IPS DF 4.7 (cell line): ENCODE measurements around the gene CAGE1.
"Not testable (repeated sequence)": the region's sequence is repeated elsewhere in the genome, so short reads cannot be mapped to it uniquely, and the experiment has no call there.

Source experiments
- DNase-seq: peaks from one replicate; pipeline ENCODE4 v3.0.0-alpha.2; 2013; ENCODE audit warnings: low spot score; ENCODE audit errors: extremely low read depth

Gene CAGE1

DNA sequence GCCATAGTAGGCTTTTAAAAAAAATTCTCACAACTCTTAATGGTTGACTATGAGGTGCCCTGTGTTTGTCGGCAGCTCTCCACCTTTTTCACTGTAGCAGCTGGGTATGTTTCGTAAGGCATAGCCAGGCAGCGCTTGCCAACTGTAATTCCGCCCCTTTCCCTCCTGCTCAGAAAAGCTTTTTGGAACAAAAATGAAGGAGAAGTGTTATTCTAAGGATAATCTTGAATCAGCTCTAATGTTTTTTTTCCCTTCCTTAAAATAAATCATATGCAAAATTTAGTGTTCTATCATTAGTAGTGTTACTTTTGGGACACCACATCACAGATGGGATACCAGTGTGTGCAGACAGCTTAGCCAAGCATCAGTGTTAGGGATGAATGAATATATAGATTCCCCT, 21.3 kb upstream of the CAGE1 start:
- no peak for DNase-seq

DNA sequence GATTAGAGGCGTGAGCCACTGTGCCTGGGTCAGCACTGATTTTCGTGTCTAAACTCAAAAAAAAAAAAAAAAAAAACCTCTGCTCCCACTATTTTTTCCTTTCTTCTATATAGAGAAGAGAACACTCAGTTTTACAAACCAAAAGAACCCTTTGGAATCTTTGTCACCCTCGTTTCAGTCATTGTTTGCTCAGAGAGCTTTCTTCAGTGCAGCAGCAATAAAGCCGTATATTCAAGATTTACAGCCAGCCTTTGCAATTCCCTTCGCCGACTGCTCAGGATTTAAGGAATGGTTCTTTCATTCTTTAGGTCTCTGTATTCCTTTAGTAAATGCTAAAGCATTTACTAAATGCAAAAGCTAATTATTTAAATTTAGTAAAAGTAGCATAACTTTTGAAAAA, 20.2 kb upstream of the CAGE1 start:
- DNase-seq, result no peak

DNA sequence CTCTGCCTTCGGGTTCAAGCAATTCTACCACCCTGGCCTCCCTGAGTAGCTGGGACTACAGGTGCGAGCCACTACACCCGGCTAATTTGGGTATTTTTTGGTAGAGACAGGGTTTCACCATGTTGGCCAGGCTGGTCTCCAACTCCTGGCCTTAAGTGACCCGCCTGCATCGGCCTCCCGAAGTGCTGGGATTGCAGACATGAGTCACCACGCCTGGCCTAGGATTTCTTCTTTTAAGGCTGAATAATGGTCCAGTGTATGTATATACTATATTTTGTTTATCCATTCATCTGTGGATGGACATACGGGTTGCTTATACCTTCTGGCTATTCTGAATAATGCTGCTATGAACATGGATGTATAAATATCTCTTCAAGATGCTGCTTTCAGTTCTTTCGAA, 17.2 kb upstream of the CAGE1 start:
- DNase-seq, result no peak

DNA sequence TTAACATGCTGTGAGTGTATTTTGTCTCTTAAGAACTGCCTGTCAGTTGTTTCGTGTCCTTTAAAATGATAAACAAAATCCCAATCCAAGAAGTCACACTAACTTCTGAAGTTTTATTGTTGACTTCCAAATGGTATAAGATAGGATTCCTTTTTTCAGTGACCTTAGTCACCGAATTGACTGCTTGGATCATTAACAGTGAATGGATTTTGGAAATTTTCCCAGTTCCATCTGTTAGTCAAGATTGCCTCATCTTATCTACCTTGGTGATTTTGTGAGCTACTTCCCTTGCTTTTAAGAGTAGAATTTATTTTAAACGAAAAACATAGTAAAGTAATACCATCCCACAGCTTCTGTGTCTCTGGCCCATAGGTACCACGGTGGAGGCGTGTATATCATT, 15.0 kb upstream of the CAGE1 start:
- DNase-seq, result no peak

DNA sequence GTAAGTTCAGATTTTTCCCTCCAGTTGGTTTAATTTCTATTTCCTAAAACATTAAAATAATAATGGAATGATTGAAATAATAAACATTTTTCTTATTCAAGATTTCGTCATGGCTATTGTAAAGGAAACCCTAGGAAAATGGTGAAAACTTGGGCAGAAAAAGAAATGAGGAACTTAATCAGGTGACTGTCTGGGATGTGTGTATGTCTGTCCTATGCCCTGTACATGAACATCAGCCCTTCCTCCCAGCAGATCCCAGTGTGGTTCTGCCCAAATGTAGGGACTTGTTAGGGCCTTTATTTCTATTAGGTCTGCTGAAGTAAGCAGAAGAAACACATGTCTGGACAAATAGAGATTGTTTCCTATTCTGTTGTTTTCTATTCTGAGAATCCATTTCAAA, 13.2 kb upstream of the CAGE1 start:
- DNase-seq, result no peak

DNA sequence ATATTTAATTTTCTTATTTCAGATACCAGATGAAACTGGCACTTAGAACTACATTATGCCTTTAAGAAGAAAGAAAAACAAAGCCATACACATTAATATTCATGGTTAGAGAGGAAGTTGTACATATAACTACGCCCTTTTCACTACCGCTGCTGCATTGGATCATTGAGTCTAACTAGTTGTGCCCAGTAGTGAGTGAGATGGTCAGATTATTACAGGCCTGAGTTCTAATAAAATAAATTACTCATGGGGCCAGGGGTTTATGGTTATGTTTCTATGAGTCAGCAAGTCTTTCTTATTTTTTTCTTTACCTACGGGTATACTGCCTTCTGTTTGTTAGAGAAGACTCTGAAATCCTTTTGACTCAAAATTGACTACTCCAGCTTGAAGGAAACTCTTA, 11.5 kb upstream of the CAGE1 start:
- no peak for DNase-seq

DNA sequence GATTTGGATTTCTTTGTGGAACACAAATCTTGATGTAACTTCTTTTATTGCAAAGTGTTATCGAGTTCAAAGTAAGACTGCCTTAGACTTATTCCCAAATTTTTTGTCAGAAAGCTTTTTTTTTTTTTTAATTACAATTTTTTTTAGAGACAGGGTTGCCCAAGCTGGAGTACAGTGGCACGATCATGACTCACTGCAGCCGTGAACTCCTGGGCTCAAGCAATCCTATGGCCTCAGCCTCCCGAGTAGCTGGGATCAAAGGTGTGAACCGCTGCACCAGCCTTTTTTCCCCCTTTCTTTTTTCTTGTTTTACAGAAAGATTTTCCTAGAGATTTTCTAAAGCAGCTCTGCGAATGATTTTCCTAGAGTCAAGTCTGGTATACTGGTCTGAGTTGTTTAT, 2.9 kb upstream of the CAGE1 start:
- DNase-seq, result no peak

DNA sequence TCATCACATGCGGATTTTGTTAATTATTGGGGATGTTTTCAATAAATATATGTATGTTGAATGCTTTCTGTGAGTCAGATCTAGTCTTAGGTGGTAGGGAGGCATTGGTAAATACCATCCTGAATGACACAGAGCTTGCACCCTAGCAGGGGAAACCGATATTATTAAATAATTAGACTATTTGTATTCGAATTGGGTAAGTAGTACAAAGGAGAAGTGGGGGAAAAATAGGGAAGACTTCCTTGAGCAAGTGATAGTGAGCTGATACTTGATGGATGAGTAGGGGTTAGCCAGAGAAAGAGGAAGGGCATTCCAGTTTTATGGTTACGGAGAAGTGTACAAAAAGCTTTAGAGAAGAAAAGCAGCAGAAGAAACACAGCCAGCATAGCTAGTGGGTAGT, 1.6 kb upstream of the CAGE1 start:
- DNase-seq, result no peak

DNA sequence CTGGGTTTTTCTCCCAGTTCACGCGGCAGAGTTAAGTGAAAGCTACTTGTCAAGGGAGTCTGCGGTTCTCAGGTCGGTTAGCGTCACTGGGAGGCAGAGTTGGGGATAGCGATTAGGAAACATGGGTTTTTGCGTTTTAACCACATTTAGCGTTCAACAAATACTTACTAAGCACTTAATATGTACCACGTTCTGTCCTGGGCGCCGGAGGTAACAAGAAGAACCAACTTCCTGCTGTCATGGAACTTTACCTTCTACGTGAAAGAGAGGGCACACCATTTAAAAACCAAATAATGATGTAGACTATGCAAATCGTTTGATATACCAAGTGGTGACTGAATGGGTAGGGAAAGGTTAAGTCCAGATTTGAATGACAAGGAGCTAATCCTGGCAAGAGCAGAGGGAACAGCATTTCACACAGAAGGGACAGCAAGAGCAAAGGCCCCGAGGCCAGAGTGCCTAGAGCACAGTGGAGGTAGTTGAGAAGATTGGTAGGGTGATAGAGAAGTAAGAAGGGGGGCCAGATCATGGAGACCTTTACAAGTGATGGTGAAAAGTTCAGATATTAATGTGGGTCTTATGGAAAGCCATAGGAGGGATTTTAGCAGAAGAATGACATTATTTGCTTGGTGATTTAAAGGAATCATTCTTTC, 810 bp upstream of the CAGE1 start:
- no peak for DNase-seq

DNA sequence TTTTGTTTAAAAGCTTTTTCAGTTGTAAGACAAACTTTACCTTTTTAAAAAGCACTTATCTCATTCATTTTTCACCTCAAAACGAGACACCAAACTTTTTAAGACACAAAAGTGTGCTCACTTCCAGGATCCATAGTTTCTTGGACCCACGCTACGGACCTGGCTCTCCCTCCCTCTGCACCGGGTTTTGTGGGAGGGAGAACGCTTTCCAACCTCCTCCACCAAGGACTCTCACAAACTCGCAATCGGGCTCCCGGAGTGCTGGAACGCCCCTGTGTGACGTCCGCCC, 436 bp downstream of the CAGE1 start:
- no peak for DNase-seq

DNA sequence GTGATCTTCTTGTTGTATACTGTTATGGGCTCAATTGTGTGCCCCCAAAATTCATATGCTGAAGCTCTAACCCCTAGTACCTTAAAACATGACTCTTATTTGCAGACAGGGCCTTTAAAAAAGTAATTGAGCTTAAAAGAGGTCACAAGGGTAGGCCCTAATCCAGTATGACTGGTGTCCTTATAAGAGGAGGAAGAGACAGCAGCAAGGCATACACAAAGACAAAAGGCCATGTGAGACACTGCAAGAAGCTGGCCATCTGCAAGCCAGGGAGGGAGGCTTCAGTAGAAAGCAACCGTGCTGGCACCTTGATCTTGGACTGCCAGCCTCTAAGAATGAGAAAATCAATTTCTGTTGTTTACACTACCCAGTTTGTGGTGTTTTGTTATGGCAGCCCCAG, 8.4 kb downstream of the CAGE1 start:
- DNase-seq, result no peak

DNA sequence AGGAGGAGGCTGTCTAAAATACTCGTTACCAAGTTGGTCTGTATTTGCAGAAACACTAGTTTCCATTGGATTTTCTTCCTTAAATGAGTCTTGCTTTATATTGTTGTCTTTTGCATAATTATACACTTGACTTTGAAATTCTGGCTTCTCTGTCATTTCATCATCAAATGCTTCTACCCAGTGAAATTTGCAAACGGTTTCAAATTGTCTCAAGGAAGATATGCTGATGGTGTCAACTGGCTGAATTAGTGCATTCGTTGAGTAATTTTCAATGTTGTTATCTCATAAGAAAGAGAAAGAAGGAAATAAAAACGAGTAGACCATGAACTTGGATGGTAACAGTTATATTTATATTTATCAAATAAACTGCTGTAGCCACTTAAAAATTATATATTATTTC, 10.8 kb downstream of the CAGE1 start:
- no peak for DNase-seq

DNA sequence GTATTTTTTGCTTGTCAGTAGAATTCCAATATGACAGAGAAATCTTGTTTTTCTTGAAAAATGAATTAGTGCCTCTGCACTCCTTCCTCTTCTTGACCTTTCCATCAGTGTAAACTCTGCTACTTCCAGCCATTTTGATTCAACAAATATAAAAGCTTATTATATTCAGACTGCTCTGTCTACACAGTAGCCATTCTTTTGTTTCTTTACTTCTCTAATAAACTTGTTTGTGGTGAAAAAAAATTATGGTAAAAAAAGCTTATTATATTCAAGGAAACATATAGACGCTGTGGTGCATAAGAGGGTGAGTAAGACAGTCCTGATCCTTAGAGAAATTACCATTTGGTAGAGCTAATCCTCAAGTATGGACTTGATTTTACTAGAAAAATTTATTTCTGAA, 11.6 kb downstream of the CAGE1 start:
- DNase-seq, result no peak

DNA sequence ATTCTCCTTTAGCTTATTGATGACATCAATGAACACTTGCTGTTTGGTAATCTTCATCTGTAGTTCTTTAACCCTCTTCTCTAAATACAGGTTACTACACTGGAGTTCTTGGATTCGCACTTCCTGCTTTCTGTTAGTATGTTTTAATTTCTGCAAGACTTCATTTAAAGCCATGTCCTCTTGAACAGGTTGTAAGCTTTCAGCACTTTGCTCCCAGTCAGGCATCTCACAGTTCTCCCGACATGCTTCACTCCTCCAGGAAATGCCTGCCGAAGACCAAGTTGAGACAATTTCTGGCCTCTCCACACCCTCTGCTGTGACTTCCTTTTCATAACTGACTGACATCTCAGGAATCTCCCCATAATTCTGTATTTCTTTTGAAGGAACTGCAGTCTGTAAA, 15.8 kb downstream of the CAGE1 start:
- DNase-seq, result no peak

DNA sequence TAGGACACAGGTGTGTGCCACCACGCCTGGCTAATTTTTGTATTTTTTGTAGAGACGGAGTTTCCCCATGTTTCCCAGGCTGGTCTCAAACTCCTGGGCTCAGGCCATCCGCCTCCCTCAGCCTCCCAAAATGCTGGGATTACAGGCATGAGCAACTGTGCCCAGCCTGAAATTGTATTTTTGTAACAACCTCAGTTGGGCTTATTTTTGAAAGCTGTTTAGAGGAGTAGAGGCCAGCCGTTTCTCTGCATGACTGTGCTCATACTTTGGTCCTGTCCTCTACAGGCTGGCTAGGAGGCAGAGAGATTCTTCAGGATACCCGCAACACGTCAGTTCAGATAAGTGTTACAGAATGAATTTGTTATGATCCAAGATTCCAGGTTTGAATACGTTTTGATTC, 22.1 kb downstream of the CAGE1 start:
- no peak for DNase-seq

DNA sequence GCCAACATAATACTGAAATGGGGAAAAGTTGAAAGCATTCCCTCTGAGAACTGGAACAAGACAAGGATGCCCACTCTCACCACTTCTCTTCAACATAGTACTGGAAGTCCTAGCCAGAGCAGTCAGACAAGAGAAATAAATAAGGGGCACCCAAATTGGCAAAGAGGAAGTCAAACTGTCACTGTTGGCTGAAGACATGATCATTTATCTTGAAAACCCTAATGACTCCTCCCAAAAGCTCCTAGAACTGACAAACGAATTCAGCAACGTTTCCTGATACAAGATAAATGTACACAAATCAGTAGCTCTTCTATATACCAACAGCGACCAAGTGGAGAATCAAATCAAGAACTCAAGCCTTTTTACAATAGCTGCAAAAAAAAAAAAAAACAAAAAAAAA, 37.6 kb downstream of the CAGE1 start:
- not testable (repeated sequence) for DNase-seq

DNA sequence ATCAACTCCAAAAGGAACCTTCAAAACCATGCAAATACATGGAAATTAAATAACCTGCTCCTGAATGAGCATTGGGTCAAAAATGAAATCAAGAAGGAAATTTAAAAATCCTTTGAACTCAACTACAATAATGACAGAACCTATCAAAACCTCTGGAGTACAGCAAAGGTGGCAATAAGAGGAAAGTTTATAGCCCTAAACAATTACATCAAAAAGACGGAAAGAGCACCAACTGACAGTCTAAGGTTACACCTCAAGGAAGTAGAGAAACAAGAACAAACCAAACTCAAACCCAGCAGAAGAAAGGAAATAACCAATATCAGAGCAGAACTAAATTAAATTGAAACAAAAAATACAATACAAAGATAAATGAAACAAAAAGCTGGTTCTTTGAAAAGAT, 39.0 kb downstream of the CAGE1 start:
- DNase-seq, result not testable (repeated sequence)

DNA sequence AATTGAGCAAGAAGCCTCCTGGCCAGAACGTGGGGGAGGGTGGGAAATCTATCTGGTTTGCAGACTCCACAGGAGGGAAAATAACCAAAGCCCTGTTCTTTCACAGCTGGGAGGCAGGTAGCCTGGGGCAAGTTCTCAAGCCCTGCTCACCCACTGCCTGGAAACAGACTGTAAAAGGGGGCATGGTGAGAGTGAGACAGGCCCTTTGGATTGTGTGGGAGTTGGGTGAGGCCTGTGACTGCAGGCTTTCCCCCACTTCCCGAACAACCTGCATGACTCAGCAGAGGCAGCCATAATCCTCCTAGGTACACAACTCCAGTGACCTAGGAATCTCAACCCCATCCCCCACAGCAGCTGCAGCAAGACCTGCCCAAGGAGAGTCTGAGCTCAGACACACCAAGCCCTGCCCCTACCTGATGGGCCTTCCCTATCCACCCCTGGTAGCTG, 42.0 kb downstream of the CAGE1 start:
- DNase-seq, result peak; percentile 9

DNA sequence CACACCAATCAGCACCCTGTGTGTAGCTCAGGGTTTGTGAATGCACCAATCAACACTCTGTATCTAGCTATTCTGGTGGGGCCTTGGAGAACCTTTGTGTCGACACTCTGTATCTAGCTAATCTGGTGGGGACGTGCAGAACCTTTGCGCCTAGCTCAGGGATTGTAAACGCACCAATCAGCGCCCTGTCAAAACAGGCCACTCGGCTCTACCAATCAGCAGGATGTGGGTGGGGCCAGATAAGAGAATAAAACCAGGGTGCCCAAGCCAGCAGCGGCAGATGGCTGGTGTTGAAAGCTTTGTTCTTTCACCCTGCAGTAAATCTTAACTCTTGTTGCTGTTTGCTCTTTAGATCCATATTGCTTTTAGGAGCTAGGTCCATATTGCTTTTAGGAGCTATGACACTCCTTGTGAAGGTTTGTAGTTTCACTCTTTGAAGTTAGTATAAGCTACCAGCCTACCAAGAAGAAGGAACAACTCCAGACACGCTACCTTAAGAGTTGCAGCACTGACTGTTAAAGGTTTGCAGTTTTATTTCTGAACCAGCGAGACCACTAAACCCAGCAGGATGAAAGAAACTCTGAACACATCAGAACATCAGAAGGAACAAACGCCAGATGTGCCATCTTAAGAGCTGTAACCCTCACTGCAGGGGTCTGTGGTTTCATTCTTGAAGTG, 44.6 kb downstream of the CAGE1 start:
- not testable (repeated sequence) for DNase-seq

DNA sequence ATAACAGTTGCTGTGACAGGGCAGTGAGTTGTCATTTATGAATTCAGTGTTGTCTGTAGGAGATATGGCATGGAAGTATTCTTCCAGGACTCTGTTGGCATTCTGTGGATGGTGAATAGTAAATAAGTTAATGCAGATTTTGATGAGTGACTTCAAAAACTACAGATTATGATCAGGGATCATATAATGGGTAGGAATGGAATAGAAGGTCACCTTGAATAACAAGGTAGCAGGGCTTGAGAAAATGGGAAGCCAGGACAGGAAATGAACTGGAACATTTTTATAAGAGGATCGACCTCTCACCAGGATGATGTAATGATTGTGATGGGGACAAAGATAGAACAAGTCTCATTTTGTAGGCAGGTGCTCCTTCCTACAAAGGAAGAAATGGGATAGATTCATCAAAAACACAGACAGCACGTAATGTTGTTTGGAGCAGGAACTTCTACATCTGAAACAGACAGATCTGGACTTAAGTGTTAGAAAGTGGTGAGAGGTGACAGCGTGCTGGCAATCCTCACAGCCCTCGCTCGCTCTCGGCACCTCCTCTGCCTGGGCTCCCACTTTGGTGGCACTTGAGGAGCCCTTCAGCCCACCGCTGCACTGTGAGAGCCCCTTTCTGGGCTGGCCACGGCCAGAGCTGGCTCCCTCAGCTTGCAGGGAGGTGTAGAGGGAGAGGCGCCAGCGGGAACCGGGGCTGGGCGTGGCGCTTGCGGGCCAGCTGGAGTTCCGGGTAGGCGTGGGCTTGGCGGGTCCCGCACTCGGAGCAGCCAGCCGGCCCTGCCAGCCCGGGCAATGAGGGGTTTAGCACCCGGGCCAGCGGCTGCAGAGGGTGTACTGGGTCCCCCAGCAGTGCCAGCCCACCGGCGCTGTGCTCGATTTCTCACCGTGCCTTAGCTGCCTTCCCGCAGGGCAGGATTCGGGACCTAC, 45.7 kb downstream of the CAGE1 start:
- DNase-seq, result no peak

DNA sequence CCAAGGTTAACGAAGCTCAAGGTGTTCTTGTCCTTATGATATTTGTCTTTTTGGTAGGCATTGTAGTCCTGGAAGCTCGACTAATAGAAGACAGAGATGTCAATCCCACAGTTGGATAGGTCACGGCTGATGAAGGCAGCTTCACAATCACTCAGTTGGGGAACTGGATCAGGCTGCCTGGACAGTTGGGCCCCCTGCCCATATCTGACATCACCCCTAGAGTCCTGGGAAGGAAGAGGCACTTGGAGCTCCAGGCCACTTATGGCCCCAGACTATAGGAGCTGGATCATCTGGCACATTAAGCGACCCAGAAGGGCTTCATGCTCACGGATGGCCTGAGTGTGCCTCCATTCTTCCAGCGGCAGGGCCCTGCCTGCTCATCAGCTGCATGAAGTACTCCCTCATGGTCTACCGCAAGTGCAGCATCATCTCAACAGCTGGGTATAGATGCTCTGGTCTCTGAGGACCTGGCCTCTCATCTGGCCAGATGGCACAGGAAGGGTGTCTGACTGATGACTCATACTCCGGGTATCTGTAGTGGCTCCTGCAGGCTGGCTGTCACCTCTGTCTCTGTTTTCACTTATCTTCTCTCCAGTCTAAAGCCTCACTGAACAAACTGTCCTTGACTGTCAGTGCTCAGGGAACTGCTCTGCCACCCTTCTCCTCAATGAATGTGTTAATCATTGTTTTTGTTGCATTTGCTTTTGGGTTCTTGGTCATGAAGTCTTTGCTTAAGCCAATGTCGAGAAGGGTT, 47.4 kb downstream of the CAGE1 start:
- DNase-seq, result no peak

DNA sequence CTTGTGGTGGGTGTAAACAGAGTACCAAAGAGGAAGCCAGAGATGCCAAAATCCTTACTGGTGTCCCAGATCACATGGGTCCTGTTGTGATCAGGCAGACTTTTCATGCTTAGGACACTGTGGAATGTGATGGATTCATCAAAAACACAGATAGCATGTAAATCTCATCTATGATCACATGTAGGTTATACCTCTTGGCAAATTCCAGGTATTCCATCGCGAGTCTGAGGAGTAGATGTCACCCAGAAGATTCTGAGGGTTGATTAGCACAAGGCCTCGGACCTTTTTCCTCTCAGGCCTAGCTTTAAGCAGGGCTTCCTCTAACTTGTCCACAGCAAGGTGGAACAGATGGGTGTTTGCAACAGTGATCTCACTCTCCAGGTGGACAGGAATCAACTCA, 48.3 kb downstream of the CAGE1 start:
- DNase-seq, result no peak
